ENCODE results near the gene RBM8A.

The RBM8A gene

DNA sequence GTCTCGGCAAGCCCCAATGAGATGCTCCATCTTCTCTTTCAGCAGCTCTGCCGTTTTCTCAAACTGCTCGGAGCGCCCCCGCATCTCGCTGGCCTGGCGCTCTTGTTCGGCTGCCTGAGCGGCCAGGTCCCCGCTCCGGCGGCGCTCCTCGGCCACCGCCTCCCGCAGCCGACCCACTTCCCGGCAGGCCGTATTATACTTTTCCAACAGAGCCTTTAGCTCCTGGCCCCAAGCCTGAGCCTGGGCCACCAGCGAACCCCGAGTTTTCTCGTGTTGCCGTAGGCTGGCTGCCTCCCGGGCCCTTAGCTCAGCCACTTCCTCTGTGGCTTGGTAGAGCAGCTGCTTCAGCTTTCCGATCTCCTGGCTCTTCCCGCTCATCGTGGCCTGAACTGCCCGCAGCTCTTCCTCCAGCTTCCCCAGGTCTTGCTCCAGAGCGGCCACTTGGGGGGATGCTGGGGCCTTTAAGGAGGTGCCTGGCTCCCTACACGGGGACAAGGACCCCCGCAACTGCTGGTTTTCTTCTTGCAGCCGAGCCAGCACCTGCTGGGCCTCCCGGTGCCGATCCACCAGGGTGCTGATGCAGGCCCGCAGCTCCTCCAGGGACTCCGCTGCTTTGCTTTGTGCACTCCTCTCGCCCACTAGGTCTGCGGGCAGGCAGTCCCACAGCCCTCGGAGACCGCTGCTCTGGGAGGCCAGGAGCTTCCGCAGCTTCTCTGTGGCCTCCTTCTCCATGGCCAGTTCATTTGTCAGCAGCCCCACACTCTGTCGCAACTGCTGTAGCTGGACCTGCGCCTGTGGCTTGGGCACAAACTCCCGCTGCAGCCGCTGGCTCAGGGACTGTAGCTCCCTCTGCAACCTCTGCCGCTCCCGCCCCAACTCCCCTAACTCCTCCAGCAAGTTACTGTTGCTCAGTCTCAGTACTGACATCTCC lies 55.0 kb downstream of the RBM8A start:
- no peak for DNase-seq
